Measurements from ENCODE around the gene EXOC4.

The EXOC4 gene

GRCh38 chr7:134041477-134041876 lies 788.6 kb downstream of the EXOC4 start:
- no peaks in the 10 kb centered on the region for H3K79me2 ChIP-seq (ENCODE audit: control insufficient read depth, low read length)
- H3K4me2 ChIP-seq (ENCODE audit: low read length): no peak overlapping the region
- TF ChIP-seq EZH2phosphoT487 (IDR thresholded peaks at IDR 0.05; ENCODE audit: borderline replicate concordance, low read length) (no peak), CTCF (IDR thresholded peaks at IDR 0.05; ENCODE audit: low read depth, low read length, poor library complexity, severe bottlenecking) (no peak)
- H3K9me3 ChIP-seq (ENCODE audit: control insufficient read depth, insufficient read depth, low read length): no peaks in the 10 kb centered on the region
- H4K20me1 ChIP-seq (ENCODE audit: control insufficient read depth, insufficient read depth, low read depth, low read length): no peaks in the 10 kb centered on the region
- H3K27ac ChIP-seq (ENCODE audit: low read depth, low read length): no peak overlapping the region
- no peaks in the 10 kb centered on the region for H3K36me3 ChIP-seq (ENCODE audit: control insufficient read depth, low read length)
- H3K4me1 ChIP-seq (ENCODE audit: control insufficient read depth, low read length): peaks cover 7% of the 10 kb centered on the region
- no peaks in the 10 kb centered on the region for H3K27me3 ChIP-seq (ENCODE audit: control insufficient read depth, low read length)
- H3K4me3 ChIP-seq (ENCODE audit: low read length): no peak overlapping the region
- H3F3A ChIP-seq (ENCODE audit: control insufficient read depth, insufficient read depth): no peaks in the 10 kb centered on the region
- H3K9me2 ChIP-seq (replicated peaks; ENCODE audit: control insufficient read depth, low read length): no peaks in the 10 kb centered on the region

DNA sequence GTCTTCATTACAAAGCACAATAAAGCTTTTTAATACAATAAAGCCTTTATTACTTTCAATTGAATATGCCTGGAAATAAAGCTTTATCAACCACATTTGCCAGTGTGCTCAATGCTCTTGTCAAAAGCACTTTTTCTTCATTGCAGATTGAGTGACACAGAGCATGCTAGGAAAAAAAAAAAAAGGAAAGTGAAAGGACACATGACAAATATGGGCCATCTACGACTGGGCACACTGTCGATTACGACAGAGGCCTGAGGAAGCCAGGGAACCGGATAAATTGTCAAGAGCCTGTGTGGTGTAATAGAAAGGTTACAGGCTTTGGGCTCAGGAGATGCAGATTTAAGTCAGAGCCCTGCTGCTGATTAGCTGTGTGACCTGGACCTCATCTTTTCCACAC lies 789.4 kb downstream of the EXOC4 start:
- no peaks in the 10 kb centered on the region for H3K27me3 ChIP-seq (ENCODE audit: control insufficient read depth, low read length)
- TF ChIP-seq EZH2phosphoT487 (IDR thresholded peaks at IDR 0.05; ENCODE audit: borderline replicate concordance, low read length) (no peak), CTCF (IDR thresholded peaks at IDR 0.05; ENCODE audit: low read depth, low read length, poor library complexity, severe bottlenecking) (no peak)
- H3K4me2 ChIP-seq (ENCODE audit: low read length): no peak overlapping the region
- H3F3A ChIP-seq (ENCODE audit: control insufficient read depth, insufficient read depth): no peaks in the 10 kb centered on the region
- H4K20me1 ChIP-seq (ENCODE audit: control insufficient read depth, insufficient read depth, low read depth, low read length): no peaks in the 10 kb centered on the region
- H3K79me2 ChIP-seq (ENCODE audit: control insufficient read depth, low read length): no peaks in the 10 kb centered on the region
- H3K4me1 ChIP-seq (ENCODE audit: control insufficient read depth, low read length): peaks cover 7% of the 10 kb centered on the region
- no peak overlapping the region for H3K27ac ChIP-seq (ENCODE audit: low read depth, low read length)
- no peaks in the 10 kb centered on the region for H3K9me3 ChIP-seq (ENCODE audit: control insufficient read depth, insufficient read depth, low read length)
- no peak overlapping the region for H3K4me3 ChIP-seq (ENCODE audit: low read length)
- no peaks in the 10 kb centered on the region for H3K9me2 ChIP-seq (replicated peaks; ENCODE audit: control insufficient read depth, low read length)
- H3K36me3 ChIP-seq (ENCODE audit: control insufficient read depth, low read length): no peaks in the 10 kb centered on the region

DNA sequence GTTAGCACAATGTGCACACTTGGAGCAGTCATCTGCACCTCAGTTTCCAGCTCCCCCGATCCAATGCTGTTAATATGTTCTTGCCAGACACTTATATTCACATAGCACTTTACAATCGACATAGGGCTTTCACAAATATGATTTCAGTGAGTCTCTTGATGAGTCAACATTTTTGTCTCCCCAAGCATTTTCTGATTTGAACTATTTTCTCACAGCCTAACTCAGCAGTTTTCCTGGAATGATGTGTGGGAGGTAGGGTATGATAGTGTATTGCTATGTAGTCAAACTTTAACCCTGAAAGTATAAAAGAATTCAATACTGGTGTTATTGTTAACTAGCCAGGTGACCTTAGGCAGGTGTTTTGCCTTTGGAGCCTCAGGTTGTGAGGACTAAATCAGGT lies 791.8 kb downstream of the EXOC4 start:
- no peak overlapping the region for H3K4me2 ChIP-seq (ENCODE audit: low read length)
- H3K9me3 ChIP-seq (ENCODE audit: control insufficient read depth, insufficient read depth, low read length): no peaks in the 10 kb centered on the region
- no peak for TF ChIP-seq EZH2phosphoT487 (IDR thresholded peaks at IDR 0.05; ENCODE audit: borderline replicate concordance, low read length)
- TF ChIP-seq CTCF (IDR thresholded peaks at IDR 0.05; ENCODE audit: low read depth, low read length, poor library complexity, severe bottlenecking): no peak
- H3K4me3 ChIP-seq (ENCODE audit: low read length): no peak overlapping the region
- no peaks in the 10 kb centered on the region for H4K20me1 ChIP-seq (ENCODE audit: control insufficient read depth, insufficient read depth, low read depth, low read length)
- H3K27ac ChIP-seq (ENCODE audit: low read depth, low read length): no peak overlapping the region
- peaks cover 7% of the 10 kb centered on the region for H3K4me1 ChIP-seq (ENCODE audit: control insufficient read depth, low read length)
- H3K9me2 ChIP-seq (replicated peaks; ENCODE audit: control insufficient read depth, low read length): no peaks in the 10 kb centered on the region
- no peaks in the 10 kb centered on the region for H3K79me2 ChIP-seq (ENCODE audit: control insufficient read depth, low read length)
- no peaks in the 10 kb centered on the region for H3F3A ChIP-seq (ENCODE audit: control insufficient read depth, insufficient read depth)
- H3K27me3 ChIP-seq (ENCODE audit: control insufficient read depth, low read length): no peaks in the 10 kb centered on the region
- no peaks in the 10 kb centered on the region for H3K36me3 ChIP-seq (ENCODE audit: control insufficient read depth, low read length)

DNA sequence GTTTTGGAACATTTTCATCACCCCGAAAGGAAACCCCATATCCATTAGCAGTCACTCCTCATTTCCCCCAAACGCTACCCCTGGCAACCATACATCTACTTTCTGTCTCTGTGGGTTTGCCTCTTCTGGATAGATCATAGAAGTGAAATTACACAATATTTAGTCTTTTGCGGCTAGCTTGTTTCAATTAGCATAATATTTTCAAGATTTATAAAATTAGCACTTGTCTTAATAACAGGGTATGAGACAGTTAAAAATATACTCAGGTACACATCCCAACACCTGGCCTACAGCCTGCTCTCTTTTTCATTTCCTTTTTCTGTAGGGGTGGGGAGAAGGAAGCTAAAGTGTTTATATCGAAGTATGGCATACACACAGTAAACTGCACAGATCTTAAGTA lies 792.8 kb downstream of the EXOC4 start:
- Histone ChIP-seq H3K4me3 (ENCODE audit: low read length) (no peak overlapping the region), H3K4me2 (ENCODE audit: low read length) (no peak overlapping the region), H3K4me1 (ENCODE audit: control insufficient read depth, low read length) (peaks cover 7% of the 10 kb centered on the region), H3K9me3 (ENCODE audit: control insufficient read depth, insufficient read depth, low read length) (no peaks in the 10 kb centered on the region), H3K27ac (ENCODE audit: low read depth, low read length) (no peak overlapping the region), H3K36me3 (ENCODE audit: control insufficient read depth, low read length) (no peaks in the 10 kb centered on the region), H3K27me3 (ENCODE audit: control insufficient read depth, low read length) (no peaks in the 10 kb centered on the region), H3F3A (ENCODE audit: control insufficient read depth, insufficient read depth) (no peaks in the 10 kb centered on the region), H3K79me2 (ENCODE audit: control insufficient read depth, low read length) (no peaks in the 10 kb centered on the region), H4K20me1 (ENCODE audit: control insufficient read depth, insufficient read depth, low read depth, low read length) (no peaks in the 10 kb centered on the region), H3K9me2 (replicated peaks; ENCODE audit: control insufficient read depth, low read length) (no peaks in the 10 kb centered on the region)
- TF ChIP-seq EZH2phosphoT487 (IDR thresholded peaks at IDR 0.05; ENCODE audit: borderline replicate concordance, low read length) (no peak), CTCF (IDR thresholded peaks at IDR 0.05; ENCODE audit: low read depth, low read length, poor library complexity, severe bottlenecking) (no peak)

All from DOHH2 (cell line).